Fibroblast of lung (primary cell): Measurements from ENCODE around the gene C2orf76. TPM values are rescaled to one million over a fixed set of nuclear protein-coding genes. Genes with fewer than 3 reads are reported as not detected.
"Not testable (repeated sequence)": the region's sequence is repeated elsewhere in the genome, so short reads cannot be mapped to it uniquely, and the experiment has no call there.

Experiments
- DNase-seq, 2 donors: peaks; one replicate each; pipeline versions ENCODE4 v3.0.0 to v3.0.0-alpha.2; 2010; ENCODE audit warnings: low read depth in 2 of 2
- H2AFZ ChIP-seq: 2 replicates; pipeline ENCODE4 v1.5.1; 2012; ENCODE audit warnings: low read length, control low read depth, inconsistent platforms
- H3K27ac ChIP-seq: 2 replicates; pipeline ENCODE4 v1.5.1; 2011; ENCODE audit warnings: low read length, control low read depth; ENCODE audit not compliant: insufficient read depth
- H3K27me3 ChIP-seq: 2 replicates; pipeline ENCODE4 v1.5.1; 2011; ENCODE audit warnings: mild to moderate bottlenecking, low read length; ENCODE audit not compliant: control insufficient read depth, insufficient read depth
- H3K36me3 ChIP-seq: 2 replicates; pipeline ENCODE4 v1.5.1; 2011; ENCODE audit warnings: low read length; ENCODE audit not compliant: control insufficient read depth, insufficient read depth
- H3K4me1 ChIP-seq: 2 replicates; pipeline ENCODE4 v1.5.1; 2011; ENCODE audit warnings: low read length; ENCODE audit not compliant: control insufficient read depth, insufficient read depth; ENCODE audit errors: extremely low read depth
- H3K4me2 ChIP-seq: 2 replicates; pipeline ENCODE4 v1.5.1; 2011; ENCODE audit warnings: low read length, control low read depth; ENCODE audit not compliant: insufficient read depth; ENCODE audit errors: extremely low read depth
- H3K4me3 ChIP-seq, 4 experiments: fragments of 200-600 bp in 1 of 4; sonication (generic) in 1 of 4; replicated peaks in 1 of 4; 2 replicates each; pipeline ENCODE4 v1.5.1; 2011 to 2016; ENCODE audit warnings: low read length in 4 of 4, low read depth in 3 of 4, mild to moderate bottlenecking in 3 of 4, control low read depth in 2 of 4, inconsistent platforms in 1 of 4, mixed read lengths in 1 of 4; ENCODE audit not compliant: insufficient read depth in 1 of 4; ENCODE audit errors: control extremely low read depth in 1 of 4
- H3K79me2 ChIP-seq: 2 replicates; pipeline ENCODE4 v1.5.1; 2012; ENCODE audit warnings: mild to moderate bottlenecking, low read length, inconsistent platforms; ENCODE audit not compliant: control insufficient read depth, insufficient read depth
- H3K9ac ChIP-seq: 2 replicates; pipeline ENCODE4 v1.5.1; 2011; ENCODE audit warnings: mild to moderate bottlenecking, low read length, control low read depth; ENCODE audit not compliant: insufficient read depth
- H3K9me3 ChIP-seq: 2 replicates; pipeline ENCODE4 v1.5.1; 2012; ENCODE audit warnings: low read depth, low read length; ENCODE audit not compliant: control insufficient read depth, insufficient read depth
- H4K20me1 ChIP-seq: 2 replicates; pipeline ENCODE4 v1.5.1; 2011; ENCODE audit warnings: low read length; ENCODE audit not compliant: control insufficient read depth, insufficient read depth; ENCODE audit errors: extremely low read depth
- EZH2 ChIP-seq: IDR thresholded peaks from 2 replicates; pipeline ENCODE4 v1.5.1; 2012; ENCODE audit warnings: low read length, control low read depth, mild to moderate bottlenecking; ENCODE audit errors: missing control alignments
- polyA plus RNA-seq, 2 donors: library from polyadenylated mRNA; depleted of rRNA in 1 of 2; stranded (reverse) in 1 of 2; unstranded in 1 of 2; fragments of >200 nt; gene quantifications; 2 replicates each; pipeline ENCODE4 v1.2.1, GENCODE V29; 2011 to 2012; ENCODE audit warnings: missing spikeins in 1 of 2
- total RNA-seq: library from RNA; depleted of rRNA; stranded (reverse); fragments of >200 nt; gene quantifications from 2 replicates; pipeline ENCODE4 v1.2.1, GENCODE V29; 2014
- TF ChIP-seq, protein P1 (sequence below), 2 donors: IDR thresholded peaks in 1 of 2; conservative IDR thresholded peaks in 1 of 2; 1 replicate in 1 of 2; 2 replicates in 1 of 2; pipeline ENCODE4 v1.5.1; 2011 to 2012; ENCODE audit warnings: low read length in 2 of 2, control low read depth in 1 of 2, inconsistent platforms in 1 of 2, low read depth in 1 of 2, mild to moderate bottlenecking in 1 of 2

The C2orf76 gene
- total and polyA plus RNA-seq, 2 donors (not counting 1 experiment from before 2014, with no cell fraction given): 14.6 to 17.8 TPM

DNA sequence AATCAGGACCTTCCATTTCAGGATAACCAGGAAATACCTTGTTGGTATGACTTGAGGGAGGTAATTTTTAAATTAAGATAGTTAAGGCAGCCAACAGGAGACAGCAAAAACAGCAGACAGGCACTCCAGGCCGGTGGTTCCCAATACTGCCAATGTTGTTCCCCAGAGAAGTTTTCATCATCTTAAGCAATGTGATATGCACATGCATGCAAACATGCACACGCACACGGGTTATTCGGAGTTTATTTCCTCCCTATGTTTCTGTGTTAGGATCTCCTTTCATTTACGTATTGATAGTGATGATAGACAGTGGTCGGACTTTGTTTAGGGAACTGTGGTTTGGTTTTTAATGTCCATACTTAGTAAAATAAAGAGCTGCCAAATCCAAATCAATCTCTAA is 87.7 kb downstream of the C2orf76 start:
- Histone ChIP-seq H3K4me1 (no peaks in the 10 kb centered on the region), H3K4me2 (no peak overlapping the region), H4K20me1 (no peaks in the 10 kb centered on the region), H3K9ac (no peak overlapping the region), H3K27me3 (no peaks in the 10 kb centered on the region), H3K36me3 (no peaks in the 10 kb centered on the region), H2AFZ (no peak overlapping the region), H3K4me3 (no peak overlapping the region), H3K79me2 (no peaks in the 10 kb centered on the region), H3K9me3 (no peaks in the 10 kb centered on the region), H3K27ac (no peak overlapping the region)
- DNase-seq: no peak
- no peak for TF ChIP-seq EZH2
- TF ChIP-seq, protein P1, sequence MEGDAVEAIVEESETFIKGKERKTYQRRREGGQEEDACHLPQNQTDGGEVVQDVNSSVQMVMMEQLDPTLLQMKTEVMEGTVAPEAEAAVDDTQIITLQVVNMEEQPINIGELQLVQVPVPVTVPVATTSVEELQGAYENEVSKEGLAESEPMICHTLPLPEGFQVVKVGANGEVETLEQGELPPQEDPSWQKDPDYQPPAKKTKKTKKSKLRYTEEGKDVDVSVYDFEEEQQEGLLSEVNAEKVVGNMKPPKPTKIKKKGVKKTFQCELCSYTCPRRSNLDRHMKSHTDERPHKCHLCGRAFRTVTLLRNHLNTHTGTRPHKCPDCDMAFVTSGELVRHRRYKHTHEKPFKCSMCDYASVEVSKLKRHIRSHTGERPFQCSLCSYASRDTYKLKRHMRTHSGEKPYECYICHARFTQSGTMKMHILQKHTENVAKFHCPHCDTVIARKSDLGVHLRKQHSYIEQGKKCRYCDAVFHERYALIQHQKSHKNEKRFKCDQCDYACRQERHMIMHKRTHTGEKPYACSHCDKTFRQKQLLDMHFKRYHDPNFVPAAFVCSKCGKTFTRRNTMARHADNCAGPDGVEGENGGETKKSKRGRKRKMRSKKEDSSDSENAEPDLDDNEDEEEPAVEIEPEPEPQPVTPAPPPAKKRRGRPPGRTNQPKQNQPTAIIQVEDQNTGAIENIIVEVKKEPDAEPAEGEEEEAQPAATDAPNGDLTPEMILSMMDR (conservative IDR thresholded peaks at IDR 0.05 in 1 of 2, IDR thresholded peaks at IDR 0.05 in 1 of 2; ENCODE audit: low read depth in 1 of 2, low read length in 2 of 2): no peak

DNA sequence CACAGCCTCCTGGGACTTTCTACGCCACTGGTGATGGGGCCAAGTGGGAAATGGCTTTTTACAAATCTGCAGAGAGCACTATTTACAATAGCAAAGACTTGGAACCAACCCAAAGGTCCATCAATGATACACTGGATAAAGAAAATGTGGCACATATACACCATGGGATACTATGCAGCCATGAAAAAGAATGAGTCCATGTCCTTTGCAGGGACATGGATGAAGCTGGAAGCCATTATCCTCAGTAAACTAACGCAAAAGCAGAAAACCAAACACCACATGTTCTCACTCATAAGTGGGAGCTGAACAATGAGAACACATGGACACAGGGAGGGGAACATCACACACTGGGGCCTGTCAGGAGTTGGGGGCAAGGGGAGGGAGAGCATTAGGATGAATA is 88.2 kb downstream of the C2orf76 start:
- not testable (repeated sequence) for H3K27me3 ChIP-seq, H3K4me3 ChIP-seq, H3K4me1 ChIP-seq, H3K4me2 ChIP-seq, H3K9ac ChIP-seq, H4K20me1 ChIP-seq, H3K27ac ChIP-seq, H2AFZ ChIP-seq, DNase-seq, H3K36me3 ChIP-seq, H3K79me2 ChIP-seq, H3K9me3 ChIP-seq

DNA sequence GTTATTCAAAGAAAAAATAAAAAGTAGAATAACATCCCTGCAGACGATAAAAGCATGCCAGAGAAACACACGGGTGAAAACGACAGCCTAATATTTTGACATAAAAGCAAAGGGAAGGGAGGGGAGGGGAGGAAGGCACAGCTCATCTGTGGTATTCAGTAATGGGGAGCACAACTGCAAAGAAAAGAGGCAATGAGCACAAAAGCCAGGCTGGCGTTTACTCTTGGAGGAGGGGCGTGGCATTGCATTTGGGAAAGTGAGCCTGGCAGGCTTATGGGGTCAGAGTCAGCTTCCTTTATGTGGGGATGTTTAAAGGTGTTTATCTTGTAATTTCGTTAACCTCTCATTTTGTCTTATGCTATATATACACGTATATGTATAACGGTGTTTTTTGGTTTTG is 89.8 kb downstream of the C2orf76 start:
- no peak for TF ChIP-seq EZH2
- TF ChIP-seq, protein P1 (conservative IDR thresholded peaks at IDR 0.05 in 1 of 2, IDR thresholded peaks at IDR 0.05 in 1 of 2; ENCODE audit: low read depth in 1 of 2, low read length in 2 of 2): no peak
- H3K9me3 ChIP-seq: no peaks in the 10 kb centered on the region
- H3K79me2 ChIP-seq: no peaks in the 10 kb centered on the region

DNA sequence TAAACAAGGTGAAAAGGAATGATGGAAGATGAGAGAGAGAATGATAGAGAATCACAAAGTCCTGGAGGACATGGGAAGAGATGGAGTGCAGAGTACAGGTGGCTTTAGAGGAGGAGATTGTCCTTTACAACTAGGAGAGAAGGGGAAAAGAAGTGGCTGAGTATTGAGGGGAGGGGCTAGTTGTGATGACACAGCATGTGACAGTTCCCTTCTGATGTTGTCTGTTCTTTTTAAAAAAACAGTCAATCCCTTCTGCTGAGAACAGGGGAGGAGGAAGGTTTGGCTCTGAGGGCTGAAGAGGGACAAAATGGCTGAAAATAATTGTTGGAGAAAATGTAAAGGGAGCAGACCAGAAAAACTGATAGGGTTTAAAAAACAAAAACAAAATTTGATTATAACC is 99.0 kb downstream of the C2orf76 start:
- Histone ChIP-seq H2AFZ (no peak overlapping the region), H3K27ac (no peak overlapping the region), H4K20me1 (no peaks in the 10 kb centered on the region), H3K79me2 (no peaks in the 10 kb centered on the region), H3K9me3 (no peaks in the 10 kb centered on the region), H3K4me1 (no peaks in the 10 kb centered on the region), H3K36me3 (peaks cover 5% of the 10 kb centered on the region), H3K27me3 (no peaks in the 10 kb centered on the region), H3K9ac (no peak overlapping the region), H3K4me3 (no peak overlapping the region), H3K4me2 (no peak overlapping the region)
- TF ChIP-seq, protein P1 (conservative IDR thresholded peaks at IDR 0.05 in 1 of 2, IDR thresholded peaks at IDR 0.05 in 1 of 2; ENCODE audit: low read depth in 1 of 2, low read length in 2 of 2): no peak
- no peak for TF ChIP-seq EZH2
- DNase-seq: no peak

More for the DNA sequence above, 89.8 kb downstream of the C2orf76 start:
- H3K27ac ChIP-seq: no peak overlapping the region
- H3K4me2 ChIP-seq: no peak overlapping the region
- no peak for DNase-seq
- no peaks in the 10 kb centered on the region for H3K36me3 ChIP-seq
- no peaks in the 10 kb centered on the region for H3K27me3 ChIP-seq
- no peak overlapping the region for H3K9ac ChIP-seq
- no peaks in the 10 kb centered on the region for H3K4me1 ChIP-seq
- H4K20me1 ChIP-seq: no peaks in the 10 kb centered on the region
- no peak overlapping the region for H3K4me3 ChIP-seq
- no peak overlapping the region for H2AFZ ChIP-seq
